ENCODE results near the gene CCDC187. TPM values are rescaled to one million over a fixed set of nuclear protein-coding genes. Genes with fewer than 3 reads are reported as not detected.
"Not testable (repeated sequence)": the region's sequence is repeated elsewhere in the genome, so short reads cannot be mapped to it uniquely, and the experiment has no call there.

Gene CCDC187
- under 0.01 TPM in 2 replicates for total RNA-seq

GRCh38 chr9:136303825-136304416, at the start of gene CCDC187:
Gene CCDC187, minus strand, starts transcription at chr9:136304094. Its CDS starts 264 bp downstream, at chr9:136303830.
- no peak within 1 kb of the TSS for H3K4me3 ChIP-seq (ENCODE audit: low read depth, low read length)
- DNase-seq (ENCODE audit: low read depth), result no peak
- TF ChIP-seq CTCF (IDR thresholded peaks at IDR 0.05; ENCODE audit: insufficient read depth, low read depth, low read length), result no peak

- DNase-seq (ENCODE audit: low read depth), result no peak
- no peak for TF ChIP-seq CTCF (IDR thresholded peaks at IDR 0.05; ENCODE audit: insufficient read depth, low read depth, low read length)
- no peak overlapping the region for H3K4me3 ChIP-seq (ENCODE audit: low read depth, low read length)
These were observed 49.2 kb upstream of the CCDC187 start for GRCh38 chr9:136353088-136353487.

DNA sequence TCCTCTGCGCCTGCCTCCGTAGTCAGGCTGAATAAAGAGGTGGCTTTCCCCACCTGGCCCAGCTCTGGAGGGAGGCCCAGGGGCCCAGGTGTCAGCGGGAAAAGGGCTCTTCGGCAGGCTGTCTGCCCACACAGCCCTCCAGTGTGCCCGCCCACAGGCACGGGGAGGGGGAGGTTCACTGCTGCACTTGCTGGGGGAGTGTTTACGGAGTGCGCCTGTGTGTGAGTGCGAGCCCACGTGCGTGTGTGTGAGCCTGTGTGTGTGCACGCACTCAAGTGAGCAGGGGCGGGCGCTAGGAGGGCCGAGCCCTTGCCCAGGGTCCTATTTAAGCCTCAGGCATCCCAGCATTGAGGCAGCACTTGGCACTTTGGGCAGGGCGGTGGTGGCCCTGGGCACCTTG, 48.8 kb upstream of the CCDC187 start:
- no peak for DNase-seq (ENCODE audit: low read depth)
- no peak overlapping the region for H3K4me3 ChIP-seq (ENCODE audit: low read depth, low read length)
- TF ChIP-seq CTCF (IDR thresholded peaks at IDR 0.05; ENCODE audit: insufficient read depth, low read depth, low read length), result no peak

DNA sequence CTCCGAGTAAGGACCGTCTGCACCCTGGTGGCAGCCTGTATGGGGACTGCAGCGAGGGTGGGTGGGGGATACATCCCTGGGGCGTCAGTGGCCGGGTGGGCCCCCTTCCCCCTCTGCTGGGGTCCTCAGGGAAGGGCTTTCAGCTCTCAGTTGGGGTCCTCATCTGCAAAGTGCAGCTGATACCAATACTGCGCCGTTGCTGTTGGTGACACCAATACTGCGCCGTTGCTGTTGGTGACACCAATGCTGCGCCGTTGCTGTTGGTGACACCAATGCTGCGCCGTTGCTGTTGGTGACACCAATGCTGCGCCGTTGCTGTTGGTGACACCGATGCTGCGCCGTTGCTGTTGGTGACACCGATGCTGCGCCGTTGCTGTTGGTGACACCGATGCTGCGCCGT, 48.0 kb upstream of the CCDC187 start:
- H3K4me3 ChIP-seq (ENCODE audit: low read depth, low read length); DNase-seq (ENCODE audit: low read depth): not testable (repeated sequence)

GRCh38 chr9:136351252-136351800, 47.4 kb upstream of the CCDC187 start:
- no peak for TF ChIP-seq CTCF (IDR thresholded peaks at IDR 0.05; ENCODE audit: insufficient read depth, low read depth, low read length)
- H3K4me3 ChIP-seq (ENCODE audit: low read depth, low read length), result no peak overlapping the region
- DNase-seq (ENCODE audit: low read depth), result no peak

DNA sequence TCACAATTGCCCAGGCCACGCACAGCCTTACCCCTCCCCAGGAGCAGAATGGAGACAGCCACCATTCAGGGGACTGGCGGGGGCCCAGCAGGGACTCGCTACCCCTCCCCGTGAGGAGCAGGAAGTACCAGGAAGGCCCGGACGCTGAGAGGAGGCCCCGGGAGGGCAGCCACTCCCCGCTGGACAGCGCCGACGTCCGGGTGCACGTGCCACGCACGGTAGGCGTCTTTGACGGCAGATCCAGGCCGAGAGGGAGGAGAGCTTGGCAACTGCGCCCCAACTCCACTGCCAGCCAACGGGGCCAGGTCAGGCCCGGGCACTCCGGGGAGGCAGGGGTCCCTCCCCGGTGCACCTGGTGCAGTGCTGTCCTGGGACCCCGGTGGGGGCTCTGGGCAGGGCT, 45.7 kb upstream of the CCDC187 start:
- DNase-seq (ENCODE audit: low read depth), result no peak
- TF ChIP-seq CTCF (IDR thresholded peaks at IDR 0.05; ENCODE audit: insufficient read depth, low read depth, low read length), result no peak
- H3K4me3 ChIP-seq (ENCODE audit: low read depth, low read length), result no peak overlapping the region

DNA sequence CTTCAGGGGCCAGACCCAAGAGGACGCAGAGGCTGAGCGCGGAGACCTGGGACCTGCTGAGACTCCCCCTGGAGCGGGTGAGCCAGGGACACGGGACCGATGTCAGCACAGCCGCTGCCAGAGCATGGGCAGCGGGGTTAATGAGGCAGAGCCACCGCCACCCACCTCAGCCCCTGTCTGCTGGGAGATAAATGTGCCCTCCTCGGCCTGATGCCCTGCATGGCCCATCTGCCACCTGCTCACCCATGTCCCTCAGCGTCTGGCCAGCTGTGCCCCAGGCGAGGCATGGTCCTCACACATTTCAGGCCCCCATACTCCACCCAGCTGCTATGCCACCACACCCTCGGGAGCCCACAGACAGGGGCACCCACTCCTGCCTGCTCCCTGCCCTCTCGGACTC, 44.8 kb upstream of the CCDC187 start:
- H3K4me3 ChIP-seq (ENCODE audit: low read depth, low read length), result no peak overlapping the region
- DNase-seq (ENCODE audit: low read depth), result no peak
- no peak for TF ChIP-seq CTCF (IDR thresholded peaks at IDR 0.05; ENCODE audit: insufficient read depth, low read depth, low read length)

Data from fibroblast of villous mesenchyme (primary cell).